RWPE2 (cell line): Measurements from ENCODE around the gene ROBO1.

ENCODE experiments used
- ATAC-seq: fragments of 200-7000 bp; cut with Tn5 transposase; 3 replicates; pipeline ENCODE4 v1.9.1; 2021; ENCODE audit warnings: low read depth
- DNase-seq: peaks from one replicate; pipeline ENCODE4 v3.0.0-alpha.2; 2020; ENCODE audit warnings: low spot score
- H3K27ac ChIP-seq: fragments of 450-650 bp; 2 replicates; pipeline ENCODE4 v1.5.1; 2017; ENCODE audit warnings: mild to moderate bottlenecking; ENCODE audit not compliant: poor library complexity, severe bottlenecking
- H3K27me3 ChIP-seq: fragments of 250-450 bp; sonication (Bioruptor Pico); 2 replicates; pipeline ENCODE4 v1.5.1; 2021; ENCODE audit warnings: mild to moderate bottlenecking, moderate library complexity; ENCODE audit not compliant: insufficient read depth, poor library complexity, severe bottlenecking
- H3K36me3 ChIP-seq: fragments of 250-450 bp; sonication (Bioruptor Pico); 2 replicates; pipeline ENCODE4 v1.5.1; 2020; ENCODE audit warnings: low read depth, mild to moderate bottlenecking, moderate library complexity
- H3K4me1 ChIP-seq: fragments of 250-450 bp; sonication (Bioruptor Pico); 2 replicates; pipeline ENCODE4 v1.5.1; 2021; ENCODE audit warnings: mild to moderate bottlenecking, moderate library complexity; ENCODE audit not compliant: insufficient read depth, poor library complexity, severe bottlenecking
- H3K4me3 ChIP-seq: fragments of 250-450 bp; sonication (Bioruptor Pico); 2 replicates; pipeline ENCODE4 v1.5.1; 2021; ENCODE audit warnings: mild to moderate bottlenecking, moderate library complexity; ENCODE audit not compliant: severe bottlenecking
- H3K9me3 ChIP-seq: fragments of 250-450 bp; sonication (Bioruptor Pico); 2 replicates; pipeline ENCODE4 v1.5.1; 2021; ENCODE audit warnings: mild to moderate bottlenecking, moderate library complexity; ENCODE audit not compliant: severe bottlenecking
- TF ChIP-seq, protein P1 (sequence below): fragments of 450-650 bp; IDR thresholded peaks from one replicate; pipeline ENCODE4 v1.5.1; 2017; ENCODE audit warnings: mild to moderate bottlenecking, moderate library complexity; ENCODE audit not compliant: poor library complexity, severe bottlenecking

The ROBO1 gene

DNA sequence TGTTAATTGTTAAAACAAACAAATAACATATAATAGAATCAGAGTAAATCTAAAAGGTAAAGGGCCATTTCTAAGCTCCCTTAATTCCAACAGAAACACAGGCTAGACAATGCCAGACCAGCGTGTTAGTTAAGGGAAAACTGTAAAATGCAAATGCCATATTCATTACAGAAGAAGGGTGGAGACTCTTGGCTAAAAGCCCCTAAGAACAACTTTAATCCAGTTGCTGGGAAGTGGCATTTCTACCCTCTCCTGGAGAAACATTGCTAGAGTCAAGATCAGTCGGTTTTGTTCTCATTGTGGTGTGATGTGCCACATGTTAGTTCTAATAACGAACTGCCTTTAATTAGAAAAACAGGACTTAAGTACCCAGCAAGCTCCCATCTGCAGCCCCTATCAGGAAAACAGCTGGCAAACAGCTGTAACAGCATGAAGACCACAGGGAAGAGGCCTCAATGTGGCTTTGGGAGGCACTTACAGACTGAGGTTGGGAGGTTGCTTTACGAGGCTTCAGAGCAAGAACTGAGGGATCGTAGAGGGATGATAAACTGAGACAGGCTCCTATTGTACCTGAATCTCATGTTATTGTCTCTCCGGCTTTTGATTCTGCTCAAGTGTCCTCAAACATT lies 1134.8 kb downstream of the ROBO1 start:
- H3K27ac ChIP-seq: no peak overlapping the region
- H3K4me3 ChIP-seq: no peak overlapping the region
- no peaks in the 10 kb centered on the region; the same call in 1 of the 2 replicates for H3K36me3 ChIP-seq
- no peaks in the 10 kb centered on the region for H3K27me3 ChIP-seq
- ATAC-seq (no peak), DNase-seq (no peak)
- H3K9me3 ChIP-seq: no peaks in the 10 kb centered on the region
- TF ChIP-seq, protein P1, sequence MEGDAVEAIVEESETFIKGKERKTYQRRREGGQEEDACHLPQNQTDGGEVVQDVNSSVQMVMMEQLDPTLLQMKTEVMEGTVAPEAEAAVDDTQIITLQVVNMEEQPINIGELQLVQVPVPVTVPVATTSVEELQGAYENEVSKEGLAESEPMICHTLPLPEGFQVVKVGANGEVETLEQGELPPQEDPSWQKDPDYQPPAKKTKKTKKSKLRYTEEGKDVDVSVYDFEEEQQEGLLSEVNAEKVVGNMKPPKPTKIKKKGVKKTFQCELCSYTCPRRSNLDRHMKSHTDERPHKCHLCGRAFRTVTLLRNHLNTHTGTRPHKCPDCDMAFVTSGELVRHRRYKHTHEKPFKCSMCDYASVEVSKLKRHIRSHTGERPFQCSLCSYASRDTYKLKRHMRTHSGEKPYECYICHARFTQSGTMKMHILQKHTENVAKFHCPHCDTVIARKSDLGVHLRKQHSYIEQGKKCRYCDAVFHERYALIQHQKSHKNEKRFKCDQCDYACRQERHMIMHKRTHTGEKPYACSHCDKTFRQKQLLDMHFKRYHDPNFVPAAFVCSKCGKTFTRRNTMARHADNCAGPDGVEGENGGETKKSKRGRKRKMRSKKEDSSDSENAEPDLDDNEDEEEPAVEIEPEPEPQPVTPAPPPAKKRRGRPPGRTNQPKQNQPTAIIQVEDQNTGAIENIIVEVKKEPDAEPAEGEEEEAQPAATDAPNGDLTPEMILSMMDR: no peak
- H3K4me1 ChIP-seq: no peaks in the 10 kb centered on the region

DNA sequence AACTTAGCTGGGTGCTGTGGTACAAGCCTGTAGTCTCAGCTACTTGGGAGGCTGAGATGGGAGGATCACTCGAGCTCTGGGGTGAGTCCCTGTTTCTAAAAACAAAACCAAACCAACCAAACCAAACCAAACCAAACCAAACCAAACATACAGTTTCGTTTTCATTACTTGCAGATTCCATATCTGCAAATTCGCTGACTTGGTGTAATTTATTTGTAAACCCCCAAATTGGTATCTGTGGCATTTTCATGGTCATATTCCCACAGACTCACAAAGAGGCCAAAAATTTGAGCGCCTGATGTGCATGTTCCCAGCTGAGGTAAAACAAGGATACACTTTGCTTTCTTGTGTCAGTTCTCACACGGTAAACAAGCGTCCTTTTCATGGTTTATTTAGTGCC lies 1138.3 kb downstream of the ROBO1 start:
- no peak for DNase-seq
- H3K4me3 ChIP-seq: no peak overlapping the region
- no peaks in the 10 kb centered on the region; the same call in 1 of the 2 replicates for H3K36me3 ChIP-seq
- ATAC-seq: no peak
- no peaks in the 10 kb centered on the region for H3K9me3 ChIP-seq
- H3K27me3 ChIP-seq: no peaks in the 10 kb centered on the region
- H3K27ac ChIP-seq: no peak overlapping the region
- no peaks in the 10 kb centered on the region for H3K4me1 ChIP-seq
- TF ChIP-seq, protein P1: no peak

DNA sequence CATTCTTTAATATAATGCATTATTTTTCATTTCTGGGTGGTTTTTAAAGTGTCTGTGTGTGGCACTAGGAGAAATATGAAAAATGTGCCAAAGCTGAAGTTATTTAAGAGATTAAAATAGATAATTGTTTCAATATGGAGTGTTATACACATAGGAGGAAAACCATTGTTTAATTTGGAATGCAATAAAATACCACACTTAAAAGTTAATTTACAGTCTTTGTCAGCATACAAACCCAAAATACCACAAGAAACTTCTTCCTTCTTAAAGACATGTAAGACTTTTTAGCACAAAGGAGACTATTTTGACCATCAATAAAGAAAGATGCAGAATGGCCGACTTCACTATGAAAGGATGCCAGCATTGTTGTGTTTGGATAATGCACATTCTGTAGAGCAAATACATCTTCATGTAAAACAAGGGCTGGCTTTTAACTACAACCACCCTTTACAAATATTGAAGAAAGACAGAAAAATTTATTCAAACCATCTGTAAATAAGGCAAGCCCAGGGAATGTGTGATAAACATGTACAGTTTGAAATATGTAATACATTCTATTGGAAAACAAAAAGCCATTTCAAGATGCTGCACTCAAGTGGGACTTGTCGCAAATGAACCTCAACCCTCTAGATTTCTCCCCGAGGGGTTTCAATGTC lies 1146.6 kb downstream of the ROBO1 start:
- DNase-seq (no peak), ATAC-seq (no peak)
- Histone ChIP-seq H3K4me1 (no peaks in the 10 kb centered on the region), H3K27me3 (no peaks in the 10 kb centered on the region), H3K36me3 (no peaks in the 10 kb centered on the region), H3K9me3 (no peaks in the 10 kb centered on the region), H3K27ac (no peak overlapping the region), H3K4me3 (no peak overlapping the region)
- TF ChIP-seq, protein P1: no peak

DNA sequence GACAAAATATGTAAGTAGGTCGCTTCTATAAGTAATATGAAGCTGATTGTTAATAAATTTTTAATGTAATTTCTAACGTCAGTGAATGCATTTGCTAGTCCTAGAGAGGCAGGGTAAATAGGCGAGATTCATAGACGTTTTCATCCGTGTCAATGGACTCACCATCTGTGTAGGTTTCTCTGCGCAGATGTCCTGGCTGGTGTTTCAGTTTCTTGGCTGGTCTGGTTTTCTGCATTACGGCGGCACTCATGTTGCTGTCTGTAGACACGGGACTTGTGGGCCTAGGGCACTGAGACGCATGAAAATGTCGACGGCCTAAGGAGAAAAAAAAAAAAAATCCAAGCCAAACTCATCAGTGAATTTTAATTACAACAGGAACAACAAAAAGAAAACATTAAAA lies 1153.3 kb downstream of the ROBO1 start:
- DNase-seq: no peak
- Histone ChIP-seq H3K9me3 (no peaks in the 10 kb centered on the region), H3K4me1 (no peaks in the 10 kb centered on the region), H3K36me3 (no peaks in the 10 kb centered on the region), H3K27me3 (no peaks in the 10 kb centered on the region), H3K27ac (no peak overlapping the region), H3K4me3 (no peak overlapping the region)
- no peak for ATAC-seq
- TF ChIP-seq, protein P1: no peak

DNA sequence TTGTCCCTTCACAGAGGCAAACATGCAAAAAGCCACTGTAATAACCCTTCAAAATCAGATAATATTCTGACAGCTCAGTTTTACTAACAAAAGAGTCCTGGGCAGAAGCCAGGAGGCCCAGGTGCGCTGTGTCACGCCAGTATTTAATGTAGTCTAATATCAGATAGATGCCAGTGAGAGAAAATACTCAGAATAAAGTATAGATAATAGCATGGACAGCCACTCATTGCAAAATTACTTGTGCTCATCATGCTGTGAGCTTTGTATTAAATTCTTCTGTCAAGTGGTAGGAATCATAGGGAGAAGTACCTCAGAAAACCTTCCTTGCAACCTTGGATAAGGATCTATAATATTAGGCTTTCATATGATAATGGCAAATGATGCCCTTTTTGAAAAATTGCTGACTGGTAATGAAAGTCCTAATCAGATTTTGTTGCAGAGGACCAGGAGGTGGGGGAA lies 1154.3 kb downstream of the ROBO1 start:
- no peaks in the 10 kb centered on the region for H3K36me3 ChIP-seq
- TF ChIP-seq, protein P1: no peak
- H3K27me3 ChIP-seq: no peaks in the 10 kb centered on the region
- DNase-seq (no peak), ATAC-seq (no peak)
- H3K4me3 ChIP-seq: no peak overlapping the region
- no peak overlapping the region for H3K27ac ChIP-seq
- no peaks in the 10 kb centered on the region for H3K9me3 ChIP-seq
- no peaks in the 10 kb centered on the region for H3K4me1 ChIP-seq
